M059J (cell line): ENCODE data around the gene SEL1L. TPM values are rescaled to one million over a fixed set of nuclear protein-coding genes. Genes with fewer than 3 reads are reported as not detected.
"Not testable (repeated sequence)": the region's sequence is repeated elsewhere in the genome, so short reads cannot be mapped to it uniquely, and the experiment has no call there.

ENCODE experiments used
- DNase-seq: peaks from one replicate; pipeline ENCODE4 v3.0.0-alpha.2; 2012; ENCODE audit warnings: low read depth
- total RNA-seq: library from RNA; depleted of rRNA; stranded (reverse); fragments of >200 nt; shearing (Covaris generic); gene quantifications from 2 replicates; pipeline ENCODE4 v1.2.3, GENCODE V29; 2014; rRNA removed

The SEL1L gene
- total RNA-seq, result 24.3 and 29.2 TPM in 2 replicates

DNA sequence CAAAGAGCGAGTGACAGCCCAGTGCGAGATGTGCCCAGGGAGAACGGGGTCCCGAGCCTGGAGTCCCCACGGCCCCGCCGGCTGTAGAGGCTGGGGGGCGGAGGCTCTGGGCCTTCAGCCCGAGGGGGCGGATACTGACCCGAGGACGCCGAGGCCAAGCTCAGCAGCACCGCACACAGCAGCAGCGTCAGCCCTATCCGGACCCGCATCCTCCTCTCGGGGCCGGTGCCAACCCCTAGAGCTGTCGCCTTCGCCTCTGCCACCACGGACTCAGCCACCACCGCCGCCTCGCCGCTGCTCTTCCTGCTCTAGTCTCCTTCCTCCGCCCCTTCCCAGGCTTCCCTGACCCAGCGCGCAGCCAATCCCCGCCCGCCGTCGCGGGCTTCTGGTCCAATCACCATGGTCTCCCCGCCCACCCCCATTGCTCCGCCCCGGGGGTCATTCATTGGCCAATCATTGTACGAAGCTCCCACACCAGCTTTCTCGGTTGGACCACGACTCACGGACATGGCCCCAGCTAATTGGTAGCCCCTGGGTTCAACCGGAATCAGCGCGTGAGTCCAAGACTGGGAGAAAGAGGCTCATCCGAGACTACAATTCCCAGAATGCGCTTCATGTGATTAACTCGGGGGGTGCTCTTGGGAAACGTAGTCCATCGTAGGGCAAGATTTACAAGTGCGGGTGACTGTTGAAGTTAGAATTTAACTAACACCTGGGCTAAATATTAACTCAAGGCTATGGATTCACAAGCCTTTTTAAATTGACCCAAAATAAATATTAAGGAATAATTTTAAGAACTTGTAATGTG lies at the start of gene SEL1L:
Gene SEL1L, minus strand, starts transcription at position 318 of the 808 bp plus-strand sequence. Its CDS starts 109 bp downstream, at position 209.
- peak; percentile 99 for DNase-seq

DNA sequence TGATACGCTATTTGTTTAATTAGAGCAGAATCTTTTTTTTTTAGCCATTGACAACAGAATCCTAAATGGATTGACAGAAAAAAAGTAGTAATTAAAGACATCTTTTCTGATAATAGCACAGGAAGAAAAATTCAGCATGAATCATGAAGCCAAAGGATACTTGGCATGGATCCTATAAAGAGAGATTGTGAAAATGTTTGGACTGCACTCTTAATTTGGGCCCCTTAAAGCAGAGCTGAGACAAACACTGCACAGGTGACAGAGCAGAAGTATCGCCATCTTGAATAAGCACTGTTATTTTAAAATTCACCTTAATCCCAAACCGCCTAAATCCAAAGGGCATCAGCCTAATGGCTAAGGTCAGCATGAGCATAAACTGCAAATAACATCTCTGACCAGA lies 48.8 kb upstream of the SEL1L start:
- DNase-seq, result no peak

DNA sequence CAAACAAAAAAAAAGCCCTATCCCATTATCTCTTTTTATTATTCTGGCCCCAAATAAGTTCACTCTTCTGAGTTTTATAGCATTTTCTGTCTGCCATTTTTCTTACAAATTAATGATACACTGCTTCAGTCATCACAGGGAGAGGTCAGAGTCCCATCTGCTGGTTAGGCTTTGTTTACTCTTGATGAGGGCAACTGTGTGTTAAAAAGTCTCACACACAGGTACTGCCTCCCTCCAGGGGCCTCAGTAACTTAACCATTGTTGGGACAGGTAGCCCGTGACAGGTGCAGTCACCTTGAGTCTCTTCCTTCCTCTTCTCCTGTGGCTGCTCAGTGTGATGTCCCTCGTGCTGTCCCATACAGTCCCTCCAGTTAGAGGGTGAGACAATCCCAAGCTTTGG lies 45.5 kb upstream of the SEL1L start:
- no peak for DNase-seq

DNA sequence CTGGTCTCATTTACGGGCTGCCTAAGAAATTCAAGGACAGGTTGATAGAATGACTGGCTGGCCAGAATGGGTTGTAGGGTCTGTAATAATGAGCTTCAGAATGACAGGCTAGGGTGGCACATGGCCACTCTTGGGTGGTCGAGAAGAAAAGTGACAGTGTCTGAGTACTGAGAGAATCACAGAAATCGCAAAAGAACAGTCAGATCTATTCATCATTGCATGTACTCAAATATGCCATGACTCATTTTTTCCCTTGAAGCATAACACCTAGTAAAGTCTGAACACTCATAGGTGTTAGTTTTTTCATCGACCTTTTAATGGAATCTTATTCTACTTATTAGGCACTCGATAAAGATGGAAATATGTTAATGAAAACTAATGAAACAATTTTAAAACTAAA lies 37.8 kb upstream of the SEL1L start:
- no peak for DNase-seq

DNA sequence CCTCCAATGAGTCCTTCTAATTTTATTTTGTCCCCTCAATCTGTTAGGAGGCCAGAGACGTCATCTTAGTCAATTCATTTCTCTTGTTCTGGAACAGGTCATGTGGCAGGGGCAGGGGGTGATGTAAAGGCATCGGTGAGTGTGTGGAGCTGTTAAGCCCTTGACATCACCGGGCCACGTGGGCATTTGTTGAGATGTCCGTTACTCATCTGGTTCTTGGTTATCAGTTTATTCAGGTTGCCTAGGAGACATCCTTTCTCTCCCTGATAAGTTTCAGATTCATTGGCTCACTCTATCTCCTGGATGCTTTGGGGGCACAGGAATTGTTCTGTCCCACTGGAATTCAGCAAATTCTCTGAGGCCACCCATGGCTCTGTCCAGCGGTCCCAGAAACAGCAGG lies 33.6 kb upstream of the SEL1L start:
- no peak for DNase-seq

DNA sequence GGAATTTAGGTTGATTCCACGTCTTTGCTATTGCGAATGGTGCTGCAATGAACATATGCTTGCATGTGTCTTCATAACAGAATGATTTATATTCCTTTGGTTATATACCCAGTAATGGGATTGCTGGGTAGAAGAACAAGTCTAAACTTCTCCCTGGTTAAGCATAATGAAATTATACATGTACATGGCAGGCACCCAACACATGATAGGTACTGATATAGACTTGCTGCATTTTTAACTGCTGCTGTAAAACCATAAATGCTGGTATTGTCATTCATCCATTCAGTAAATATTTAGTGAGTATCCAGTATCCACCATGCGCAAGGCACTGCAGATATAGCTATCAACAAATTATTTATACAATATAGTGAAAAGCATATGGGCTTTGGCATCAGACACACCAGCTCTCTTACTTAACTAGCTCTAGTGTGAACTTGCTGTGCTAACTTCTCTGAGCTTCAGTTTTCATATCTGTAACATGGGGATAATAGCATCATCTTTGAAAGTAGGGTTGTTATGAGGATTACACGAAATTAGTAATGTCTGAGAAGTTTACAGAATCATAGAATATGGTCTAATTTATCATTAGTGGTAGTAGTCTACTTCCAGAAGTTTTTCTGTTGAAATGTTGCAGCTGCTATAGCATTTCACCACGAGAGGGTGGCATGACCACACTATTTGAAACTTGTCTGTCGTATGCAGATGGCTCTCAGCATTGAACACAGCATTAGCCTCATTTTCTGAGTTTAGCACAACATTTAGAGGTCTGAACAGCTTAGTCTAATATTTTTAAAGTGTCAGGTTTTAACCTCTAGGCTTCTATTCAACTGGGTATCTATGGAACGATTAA lies 32.0 kb upstream of the SEL1L start:
- no peak for DNase-seq

DNA sequence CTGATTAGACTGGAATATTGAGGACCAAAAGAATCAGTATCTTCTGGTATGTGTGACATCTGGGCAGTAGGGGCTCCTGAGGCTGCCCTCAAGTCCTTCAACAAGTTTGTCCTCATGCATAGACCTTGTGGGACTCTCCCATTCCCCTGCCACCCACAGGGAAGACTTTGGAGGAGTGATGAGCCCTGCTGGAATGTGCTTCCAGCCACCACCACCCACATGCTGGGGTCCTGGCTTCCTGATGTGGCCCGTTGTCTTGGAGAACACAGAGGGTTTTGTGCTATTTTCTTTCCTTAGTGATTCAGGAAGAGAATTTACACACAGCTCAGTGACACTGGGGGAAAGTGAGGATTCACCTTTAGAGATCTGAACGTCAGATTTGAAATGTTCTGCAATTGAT lies 29.2 kb upstream of the SEL1L start:
- no peak for DNase-seq

DNA sequence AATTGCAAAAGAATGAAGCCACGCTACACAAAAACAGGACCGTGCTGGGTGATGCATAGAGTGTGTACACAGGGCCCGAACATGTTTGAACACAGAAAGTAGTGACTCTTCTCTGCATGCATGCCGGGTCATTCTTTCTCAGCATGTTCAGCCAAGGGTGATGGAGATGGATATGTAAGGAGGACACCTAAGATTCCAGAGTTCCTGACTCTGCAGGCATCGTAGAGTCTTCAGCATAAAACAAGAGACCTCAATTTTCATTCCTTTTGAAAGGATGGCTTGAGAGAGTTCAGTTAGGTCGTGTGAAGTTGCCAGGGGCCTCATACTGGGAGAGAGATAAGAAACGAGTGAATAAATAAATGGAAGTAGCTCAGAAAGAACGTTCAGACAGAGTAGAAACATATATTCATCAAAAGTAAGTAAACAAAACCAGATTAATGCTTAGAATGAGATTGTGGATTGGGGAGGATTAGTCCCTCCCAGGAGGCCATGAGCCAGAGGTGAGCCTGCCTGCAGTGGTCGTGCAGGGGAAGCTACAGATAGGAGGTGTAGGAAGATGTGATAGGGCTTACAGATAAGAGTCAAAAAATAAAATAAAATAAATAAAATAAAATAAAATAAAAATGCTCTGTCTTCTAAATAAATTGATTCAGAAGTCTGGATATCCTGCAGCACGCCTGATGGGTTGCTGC lies 27.6 kb upstream of the SEL1L start:
- DNase-seq, result no peak

DNA sequence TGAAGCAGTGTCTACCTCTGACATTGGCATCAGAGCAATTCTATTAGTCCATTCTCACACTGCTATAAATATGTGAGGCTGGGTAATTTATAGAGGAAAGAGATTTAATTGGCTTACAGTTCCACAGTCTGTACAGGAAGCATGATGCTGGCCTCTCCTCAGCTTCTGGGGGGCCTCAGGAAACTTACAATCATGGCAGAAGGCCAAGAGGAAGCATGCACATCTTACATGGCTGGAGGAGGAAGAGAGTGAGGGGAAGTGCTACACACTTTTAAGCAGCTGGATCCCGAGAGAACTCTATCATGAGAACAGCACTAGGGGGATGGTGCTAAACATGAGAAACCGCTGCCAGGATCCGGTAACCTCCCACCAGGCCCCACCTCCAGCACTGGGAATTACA lies 25.7 kb upstream of the SEL1L start:
- DNase-seq, result no peak

DNA sequence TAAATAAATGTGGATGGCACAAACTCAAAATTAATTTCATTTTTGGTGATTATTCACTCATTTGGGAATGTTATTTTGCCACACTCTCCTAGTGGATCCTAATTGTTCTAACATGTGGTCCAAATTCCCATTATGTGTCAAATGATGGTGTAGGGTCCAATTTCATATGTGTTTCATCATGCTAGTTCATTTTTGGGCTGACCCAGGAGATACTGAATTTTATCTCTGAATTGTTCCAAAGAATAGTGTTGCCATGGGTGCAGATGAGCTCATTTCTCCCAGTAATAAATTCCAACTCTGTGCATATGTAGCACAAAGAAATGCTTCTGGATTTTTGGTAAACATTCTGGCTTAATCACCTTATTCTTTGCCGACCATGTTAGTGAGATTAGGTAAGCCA lies 23.5 kb upstream of the SEL1L start:
- DNase-seq, result no peak

DNA sequence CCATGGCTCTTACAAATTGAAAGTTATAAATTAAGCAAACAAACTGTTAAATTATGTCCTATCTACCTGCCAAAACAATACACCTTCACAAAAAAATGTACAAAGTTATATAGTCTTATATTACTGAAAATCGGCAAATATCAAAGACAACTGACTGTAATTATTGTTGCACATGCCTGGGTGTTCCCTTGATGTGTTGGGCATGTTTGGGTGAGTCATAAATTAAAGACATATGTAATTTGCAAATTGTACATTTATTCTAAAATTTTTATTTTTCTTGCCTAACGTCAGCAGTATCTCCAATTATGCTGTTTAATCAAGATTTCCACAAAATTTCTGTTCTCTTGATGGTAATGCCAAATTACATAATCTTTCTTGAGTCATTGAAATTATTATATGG lies 22.0 kb upstream of the SEL1L start:
- no peak for DNase-seq

DNA sequence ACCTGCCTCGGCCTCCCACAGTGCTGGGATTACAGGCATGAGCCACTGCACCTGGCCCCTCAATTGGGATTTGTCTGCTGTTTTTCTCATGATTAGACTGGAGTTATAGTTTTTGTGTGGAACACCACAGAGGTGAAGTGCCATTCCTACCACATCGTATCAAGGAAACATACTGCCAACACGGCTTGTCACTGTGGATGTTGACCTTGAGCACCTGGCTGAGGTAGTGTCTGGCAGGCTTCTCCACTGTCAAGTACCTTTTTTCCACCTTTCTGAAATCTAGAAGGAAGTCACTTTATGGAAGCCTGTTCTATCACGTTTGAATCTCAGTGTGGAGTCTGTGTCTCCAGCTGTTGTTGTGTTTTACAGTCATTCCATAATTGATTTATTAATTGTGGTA lies 21.4 kb upstream of the SEL1L start:
- DNase-seq, result no peak

DNA sequence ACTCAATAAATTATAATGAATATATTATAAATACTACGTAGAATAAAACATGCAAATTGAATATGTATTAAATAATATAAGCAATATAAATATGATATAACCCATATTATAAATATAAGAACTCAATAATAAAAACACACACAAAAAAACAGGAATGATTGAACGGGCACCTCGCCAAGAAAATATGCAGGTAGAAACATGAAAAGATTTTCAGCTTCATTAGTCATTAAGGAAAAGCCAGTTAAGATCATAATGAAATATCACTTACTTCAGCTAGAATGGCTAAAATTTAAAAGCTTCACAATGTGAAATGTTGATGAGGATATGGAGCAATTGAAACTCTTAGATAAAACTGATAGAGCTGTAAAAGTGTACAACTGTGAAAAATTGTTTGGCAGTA lies 17.8 kb upstream of the SEL1L start:
- no peak for DNase-seq

DNA sequence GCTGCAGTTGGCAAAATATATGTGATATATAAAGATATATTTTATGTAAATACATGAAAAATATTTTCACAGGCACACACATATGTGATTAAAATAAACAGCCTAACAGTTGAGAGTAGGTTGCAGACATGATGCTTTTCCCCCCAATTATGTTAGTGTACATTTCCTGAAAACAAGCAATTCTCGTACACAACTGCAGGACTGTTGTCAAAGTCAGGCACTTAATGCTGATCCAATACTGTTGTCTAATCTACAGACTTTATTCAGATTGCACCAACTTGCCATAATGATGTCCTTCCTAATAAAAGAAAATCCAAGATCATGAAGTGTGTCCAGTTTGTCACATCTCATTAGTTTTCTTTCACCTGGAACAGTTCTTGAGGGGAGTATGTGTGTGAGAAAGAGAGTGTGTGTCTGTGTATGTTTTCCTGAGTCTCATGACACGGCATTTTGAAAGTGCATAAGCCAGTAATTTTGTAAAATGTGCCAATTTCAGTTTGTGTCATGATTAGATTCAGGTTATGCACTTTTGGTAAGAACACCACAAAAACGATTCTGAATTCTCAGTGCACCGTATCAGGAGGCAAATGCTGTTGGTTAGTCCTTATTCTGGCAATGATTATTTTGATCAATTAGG lies 16.5 kb upstream of the SEL1L start:
- no peak for DNase-seq

DNA sequence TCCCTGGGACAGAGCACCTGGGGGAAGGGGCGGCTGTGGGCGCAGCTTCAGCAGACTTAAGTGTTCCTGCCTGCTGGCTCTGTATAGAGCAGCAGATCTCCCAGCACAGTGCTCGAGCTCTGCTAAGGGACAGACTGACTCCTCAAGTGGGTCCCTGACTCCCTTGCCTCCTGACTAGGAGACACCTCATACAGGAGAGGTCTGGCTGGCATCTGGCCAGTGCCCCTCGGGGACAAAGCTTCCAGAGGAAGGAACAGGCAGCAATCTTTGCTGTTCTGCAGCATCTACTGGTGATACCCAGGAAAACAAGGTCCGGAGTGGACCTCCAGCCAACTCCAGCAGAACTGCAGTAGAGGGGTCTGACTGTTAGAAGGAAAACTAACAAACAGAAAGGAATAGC lies 7.6 kb upstream of the SEL1L start:
- not testable (repeated sequence) for DNase-seq

DNA sequence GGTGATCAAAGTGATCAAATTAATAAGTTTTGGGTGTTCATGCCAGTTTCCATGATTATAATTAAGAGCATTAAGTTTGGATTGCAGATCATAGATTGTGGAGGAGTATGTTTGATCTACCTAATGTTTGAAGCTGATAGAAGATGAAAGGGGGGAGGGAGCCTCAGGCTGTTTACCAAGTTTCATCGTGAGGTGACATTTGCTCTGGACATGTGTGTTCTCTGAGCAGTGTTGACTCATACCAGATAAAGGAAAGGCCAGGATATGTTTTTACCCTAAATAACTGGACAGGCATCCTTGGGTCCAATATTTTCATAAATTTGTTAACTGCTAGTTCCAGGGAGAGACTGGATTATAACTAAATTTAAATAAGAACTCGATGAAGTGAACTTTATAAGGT lies 3.5 kb upstream of the SEL1L start:
- no peak for DNase-seq

DNA sequence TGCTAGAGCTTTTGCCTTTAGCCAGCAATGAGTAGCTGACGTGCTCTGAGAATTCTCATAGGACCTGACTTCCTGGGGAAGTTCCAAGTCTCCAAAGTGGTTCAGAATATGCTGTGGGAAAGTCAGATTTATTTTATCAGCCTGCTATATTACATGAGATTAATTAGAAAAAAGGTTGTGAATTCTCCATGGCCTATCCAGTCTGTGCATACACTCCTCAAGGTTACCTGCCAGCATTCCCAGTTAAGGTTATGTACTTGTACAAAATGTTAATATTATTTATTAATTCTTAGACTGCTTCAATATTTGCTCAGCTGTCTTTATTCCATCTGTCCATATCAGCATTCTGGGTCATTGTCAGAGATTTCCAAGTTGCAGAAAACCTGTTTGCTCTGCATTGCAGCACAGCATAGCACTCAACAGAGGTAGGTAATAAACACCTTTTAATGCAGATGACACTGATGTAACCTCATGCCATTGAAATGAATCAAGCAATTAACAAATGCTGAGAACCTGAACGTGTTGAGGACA lies 2.7 kb upstream of the SEL1L start:
- DNase-seq, result no peak

DNA sequence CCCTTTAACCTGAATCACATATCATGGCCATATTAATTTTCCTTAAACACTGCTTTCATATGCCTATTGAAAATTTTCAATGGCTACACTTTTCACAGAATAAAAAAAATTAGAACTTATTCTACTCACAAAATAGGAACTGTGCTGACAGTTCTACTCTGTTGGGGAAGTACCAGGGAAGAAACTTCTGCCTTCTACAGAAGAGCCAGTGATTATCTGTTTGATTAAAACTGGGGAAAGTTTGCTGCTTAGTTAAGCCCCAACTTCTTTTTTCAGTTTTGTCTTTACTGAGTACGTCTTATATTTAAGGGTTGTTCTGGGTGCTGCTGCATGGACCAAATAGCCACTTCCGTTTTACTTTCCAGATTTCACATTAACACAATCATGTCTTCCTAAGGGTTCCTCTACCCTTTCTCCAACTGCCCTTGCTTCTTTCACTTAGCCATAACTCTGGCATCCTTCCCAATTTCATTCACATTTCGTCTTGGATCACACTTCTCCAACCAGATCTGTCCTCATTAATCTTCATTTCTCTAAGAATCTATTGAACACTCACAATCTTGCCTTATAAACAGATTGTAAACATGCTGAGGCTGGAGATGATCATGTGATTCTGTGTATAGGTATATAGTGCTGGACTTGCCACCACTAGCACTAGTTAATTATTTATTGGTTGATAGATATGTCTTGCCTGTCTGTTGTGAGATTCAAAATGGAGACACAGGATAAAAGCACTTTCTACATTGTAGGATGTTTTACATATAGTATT lies 1.9 kb upstream of the SEL1L start:
- DNase-seq, result no peak

DNA sequence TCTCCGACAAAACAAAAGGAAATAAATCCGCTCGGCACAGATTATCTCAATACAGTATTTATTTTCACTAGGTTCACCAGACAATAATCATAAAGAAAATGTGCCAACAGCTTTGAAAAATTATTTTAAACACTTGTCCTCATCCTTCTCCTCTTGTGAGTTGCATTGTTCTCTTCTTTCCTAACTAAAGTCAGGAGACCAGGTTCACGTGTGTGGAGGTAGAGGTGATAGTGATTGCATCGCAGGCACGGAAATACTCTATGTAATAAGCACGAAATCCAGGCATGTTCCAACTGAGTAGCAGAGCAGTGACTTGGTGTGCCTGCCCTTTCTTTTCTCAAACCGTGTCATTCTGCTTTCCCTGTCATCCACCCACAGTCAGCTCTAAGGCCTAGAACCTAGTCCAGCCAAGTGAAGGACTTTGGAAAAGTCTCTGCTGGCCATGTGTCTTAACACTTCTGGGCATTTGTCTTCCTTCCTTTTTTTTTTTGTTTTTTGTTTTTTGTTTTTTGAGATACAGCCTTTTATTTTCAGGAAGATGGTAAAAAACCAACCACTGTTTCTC lies 939 bp upstream of the SEL1L start:
- no peak for DNase-seq

DNA sequence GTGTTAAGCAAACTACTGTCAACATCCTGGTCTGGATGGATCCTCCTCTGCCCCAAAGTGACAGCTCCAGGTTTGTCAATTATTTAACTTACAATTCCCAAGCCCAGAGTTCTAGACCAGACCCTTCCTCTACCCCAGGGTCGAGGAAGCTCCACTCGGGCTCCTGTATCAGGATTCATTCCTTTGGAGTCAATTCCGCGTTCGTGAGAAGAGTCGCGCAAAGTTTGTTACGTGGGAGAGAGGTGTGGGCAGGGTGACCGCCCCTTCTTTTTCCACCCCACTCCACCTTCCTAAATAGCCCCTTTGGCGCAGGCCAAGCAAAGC lies 479 bp downstream of the SEL1L start:
- no peak for DNase-seq

DNA sequence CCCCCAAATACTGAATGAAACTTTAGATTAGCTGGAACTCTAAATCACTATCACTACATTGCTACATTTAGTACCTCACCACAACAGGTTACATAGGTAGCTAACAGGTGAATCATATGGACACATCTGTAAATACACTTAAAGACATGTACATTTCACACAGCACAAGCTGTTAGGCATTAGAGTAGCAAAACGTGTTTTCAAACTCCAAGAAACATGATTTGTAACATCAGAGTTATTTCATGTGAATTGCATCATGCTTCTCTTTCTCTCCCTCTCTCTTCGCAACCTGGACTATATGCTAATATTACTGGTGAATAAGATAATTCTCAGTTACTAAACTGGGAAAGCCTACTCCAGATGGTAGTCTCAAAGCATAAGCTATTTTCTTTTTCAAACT lies 4.3 kb downstream of the SEL1L start:
- no peak for DNase-seq
